GM12878 (cell line): ENCODE results near the gene TMEM132D.

Experiments used
- CBX5 ChIP-seq: sonication (generic); IDR thresholded peaks from 2 replicates; pipeline ENCODE4 v1.6.1; 2016; ENCODE audit warnings: low read depth, moderate library complexity, mild to moderate bottlenecking, inconsistent platforms
- CHD2 ChIP-seq: IDR thresholded peaks from 2 replicates; pipeline ENCODE4 v1.6.1; 2011; ENCODE audit warnings: low read depth, low read length, improper control_type of control experiment, borderline replicate concordance
- CTCF ChIP-seq, 3 experiments: IDR thresholded peaks in 2 of 3; conservative IDR thresholded peaks in 1 of 3; 2 replicates each; pipeline ENCODE4 v1.5.1; 2011; ENCODE audit warnings: low read depth in 3 of 3, low read length in 3 of 3, mild to moderate bottlenecking in 3 of 3, control low read depth in 2 of 3, moderate library complexity in 2 of 3, inconsistent platforms in 1 of 3, mixed read lengths in 1 of 3; ENCODE audit not compliant: control insufficient read depth in 2 of 3, insufficient read depth in 1 of 3; ENCODE audit errors: extremely low read depth in 1 of 3
- IRF5 ChIP-seq: fragments of 450-650 bp; IDR thresholded peaks from 2 replicates; pipeline ENCODE4 v1.6.1; 2017; ENCODE audit warnings: borderline replicate concordance
- POLR2AphosphoS5 ChIP-seq: IDR thresholded peaks from 2 replicates; pipeline ENCODE4 v1.6.1; 2011; ENCODE audit warnings: mild to moderate bottlenecking, low read length, inconsistent platforms
- SIX5 ChIP-seq: IDR thresholded peaks from 2 replicates; pipeline ENCODE4 v1.6.1; 2011; ENCODE audit warnings: mild to moderate bottlenecking, low read depth, low read length, moderate library complexity; ENCODE audit not compliant: severe bottlenecking
- ZNF24 ChIP-seq: fragments of 450-650 bp; IDR thresholded peaks from 2 replicates; pipeline ENCODE4 v1.6.1; 2017; ENCODE audit warnings: antibody characterized with exemption, mild to moderate bottlenecking

- TF ChIP-seq ZNF24 (no peak), SIX5 (no peak), CHD2 (no peak), IRF5 (no peak), CBX5 (no peak), CTCF (IDR thresholded peaks at IDR 0.05 in 2 of 3, conservative IDR thresholded peaks at IDR 0.05 in 1 of 3; ENCODE audit: control insufficient read depth in 2 of 3, extremely low read depth in 1 of 3, insufficient read depth in 1 of 3, low read depth in 3 of 3, low read length in 3 of 3) (no peak), POLR2AphosphoS5 (no peak)
Measured at GRCh38 chr12:129776977-129777667, 126.7 kb downstream of the TMEM132D start.
